Muscle of leg (tissue), 11 donors: Measurements from ENCODE around the gene AMIGO2. TPM values are rescaled to one million over a fixed set of nuclear protein-coding genes. Genes with fewer than 3 reads are reported as not detected.

Experiments
- DNase-seq: peaks from one replicate; pipeline ENCODE4 v3.0.0; 2013
- H3K27ac ChIP-seq: one replicate; pipeline ENCODE4 v1.5.1; 2013; ENCODE audit warnings: mild to moderate bottlenecking, low read length, control low read depth
- H3K27me3 ChIP-seq: one replicate; pipeline ENCODE4 v1.6.1; 2013; ENCODE audit warnings: low read length; ENCODE audit not compliant: control insufficient read depth, insufficient read depth
- H3K36me3 ChIP-seq: one replicate; pipeline ENCODE4 v1.6.1; 2013; ENCODE audit warnings: low read length; ENCODE audit not compliant: control insufficient read depth, insufficient read depth
- H3K4me1 ChIP-seq: one replicate; pipeline ENCODE4 v1.6.1; 2013; ENCODE audit warnings: low read length; ENCODE audit not compliant: control insufficient read depth, insufficient read depth
- H3K4me3 ChIP-seq: one replicate; pipeline ENCODE4 v1.5.1; 2013; ENCODE audit warnings: low read length, control low read depth
- H3K9me3 ChIP-seq: replicated peaks from 2 replicates; pipeline ENCODE4 v1.6.1; 2013; ENCODE audit warnings: low read depth, low read length; ENCODE audit not compliant: control insufficient read depth
- WGBS: methylation state at CpG from one replicate; pipeline ENCODE4 v1.1.5; 2013; ENCODE audit warnings: missing lambda C conversion rate; ENCODE audit not compliant: insufficient coverage; 5-methylcytosine and 5-hydroxymethylcytosine counted together
- polyA plus RNA-seq, 8 donors: library from polyadenylated mRNA; unstranded; fragments of 120-200 nt; gene quantifications; one replicate each; pipeline versions ENCODE4 v1.2.1 to v1.2.3, GENCODE V29; 2013; ENCODE audit warnings: inconsistent platforms in 1 of 8, low replicate concordance in 1 of 8; ENCODE audit not compliant: insufficient read length in 8 of 8, insufficient read depth in 1 of 8
- total RNA-seq: library from RNA; stranded (reverse); fragments of 120-200 nt; gene quantifications from one replicate; pipeline ENCODE4 v1.2.4, GENCODE V29; 2013

AMIGO2 gene
- total and polyA plus RNA-seq, 9 donors: 1.3 to 3.5 (median 1.9) TPM

- no peak for DNase-seq
- H3K4me1 ChIP-seq: no peaks in the 10 kb centered on the region
- H3K4me3 ChIP-seq: no peak overlapping the region
- no peaks in the 10 kb centered on the region for H3K9me3 ChIP-seq
- no peak overlapping the region for H3K27ac ChIP-seq
- H3K27me3 ChIP-seq: no peaks in the 10 kb centered on the region
- H3K36me3 ChIP-seq: no peaks in the 10 kb centered on the region
- WGBS: no CpG with 5 or more reads among the region's 2 CpGs
These were observed 19.9 kb upstream of the AMIGO2 start for GRCh38 chr12:47099610-47100009.

GRCh38 chr12:47098099-47098498, 18.3 kb upstream of the AMIGO2 start:
- H3K27me3 ChIP-seq: no peaks in the 10 kb centered on the region
- no peak overlapping the region for H3K4me3 ChIP-seq
- 100% methylated on average over 2 of the region's 6 CpGs for WGBS
- H3K36me3 ChIP-seq: no peaks in the 10 kb centered on the region
- DNase-seq: no peak
- no peaks in the 10 kb centered on the region for H3K4me1 ChIP-seq
- H3K27ac ChIP-seq: no peak overlapping the region
- no peaks in the 10 kb centered on the region for H3K9me3 ChIP-seq

GRCh38 chr12:47097276-47097896, 17.6 kb upstream of the AMIGO2 start:
- Histone ChIP-seq H3K4me1 (no peaks in the 10 kb centered on the region), H3K27ac (no peak overlapping the region), H3K4me3 (no peak overlapping the region), H3K27me3 (no peaks in the 10 kb centered on the region), H3K36me3 (no peaks in the 10 kb centered on the region), H3K9me3 (no peaks in the 10 kb centered on the region)
- no peak for DNase-seq
- 93% methylated on average over 4 of the region's 7 CpGs for WGBS

- no peaks in the 10 kb centered on the region for H3K27me3 ChIP-seq
- H3K4me3 ChIP-seq: no peak overlapping the region
These were observed 15.9 kb upstream of the AMIGO2 start for GRCh38 chr12:47095446-47096236.

GRCh38 chr12:47094804-47095203, 15.0 kb upstream of the AMIGO2 start:
- Histone ChIP-seq H3K27ac (no peak overlapping the region), H3K36me3 (no peaks in the 10 kb centered on the region)
- no CpG with 5 or more reads among the region's 4 CpGs for WGBS

More at GRCh38 chr12:47095446-47096236, 15.9 kb upstream of the AMIGO2 start:
- H3K9me3 ChIP-seq: no peaks in the 10 kb centered on the region
- no peak for DNase-seq
- no peaks in the 10 kb centered on the region for H3K36me3 ChIP-seq
- WGBS: no CpG with 5 or more reads among the region's 3 CpGs
- no peaks in the 10 kb centered on the region for H3K4me1 ChIP-seq
- H3K27ac ChIP-seq: no peak overlapping the region

GRCh38 chr12:47091009-47091408, 11.2 kb upstream of the AMIGO2 start:
- WGBS: no CpG with 5 or more reads among the region's 2 CpGs
- no peaks in the 10 kb centered on the region for H3K27me3 ChIP-seq
- H3K36me3 ChIP-seq: no peaks in the 10 kb centered on the region
- H3K27ac ChIP-seq: no peak overlapping the region
- DNase-seq: no peak
- H3K9me3 ChIP-seq: no peaks in the 10 kb centered on the region
- no peaks in the 10 kb centered on the region for H3K4me1 ChIP-seq
- no peak overlapping the region for H3K4me3 ChIP-seq

More at GRCh38 chr12:47094804-47095203, 15.0 kb upstream of the AMIGO2 start:
- no peak for DNase-seq
- Histone ChIP-seq H3K9me3 (no peaks in the 10 kb centered on the region), H3K27me3 (no peaks in the 10 kb centered on the region), H3K4me3 (no peak overlapping the region), H3K4me1 (no peaks in the 10 kb centered on the region)

GRCh38 chr12:47088021-47088944, 8.5 kb upstream of the AMIGO2 start:
- no peak for DNase-seq
- Histone ChIP-seq H3K4me3 (no peak overlapping the region), H3K27ac (no peak overlapping the region), H3K4me1 (no peaks in the 10 kb centered on the region), H3K27me3 (no peaks in the 10 kb centered on the region), H3K36me3 (no peaks in the 10 kb centered on the region), H3K9me3 (no peaks in the 10 kb centered on the region)
- WGBS: 66% methylated on average over 2 of the region's 7 CpGs

GRCh38 chr12:47087088-47087688, 7.4 kb upstream of the AMIGO2 start:
- no peak overlapping the region for H3K27ac ChIP-seq
- no peaks in the 10 kb centered on the region for H3K9me3 ChIP-seq
- no peaks in the 10 kb centered on the region for H3K36me3 ChIP-seq
- no peaks in the 10 kb centered on the region for H3K4me1 ChIP-seq
- H3K4me3 ChIP-seq: no peak overlapping the region
- DNase-seq: no peak
- H3K27me3 ChIP-seq: no peaks in the 10 kb centered on the region
- no CpG with 5 or more reads among the region's 2 CpGs for WGBS

GRCh38 chr12:47085815-47086252, 6.1 kb upstream of the AMIGO2 start:
- Histone ChIP-seq H3K27ac (no peak overlapping the region), H3K4me3 (no peak overlapping the region)

More at GRCh38 chr12:47085815-47086252, 6.1 kb upstream of the AMIGO2 start:
- DNase-seq: no peak
- no peaks in the 10 kb centered on the region for H3K9me3 ChIP-seq
- H3K27me3 ChIP-seq: no peaks in the 10 kb centered on the region
- WGBS: no CpG with 5 or more reads among the region's 6 CpGs
- no peaks in the 10 kb centered on the region for H3K4me1 ChIP-seq
- H3K36me3 ChIP-seq: no peaks in the 10 kb centered on the region
